GM13977 (cell line): ENCODE data around the gene PRAMEF9.
"Not testable (repeated sequence)": the region's sequence is repeated elsewhere in the genome, so short reads cannot be mapped to it uniquely, and the experiment has no call there.

Experiments used
- DNase-seq: peaks from one replicate; pipeline ENCODE4 v3.0.0; 2012; ENCODE audit warnings: low spot score
- CTCF ChIP-seq: IDR thresholded peaks from 2 replicates; pipeline ENCODE4 v1.5.1; 2012; ENCODE audit warnings: mild to moderate bottlenecking, control low read depth; ENCODE audit not compliant: insufficient read depth; ENCODE audit errors: extremely low read depth, missing control alignments
- in situ Hi-C: fragments of 300-500 bp; cut with MboI; formaldehyde crosslinking; loops from one replicate; pipeline ENCODE4 v1.12.0; 2022; ENCODE audit warnings: low sequenced_read_pairs, low pct_unique_long_range_greater_than_20kb, mixed read lengths, inconsistent platforms; ENCODE audit not compliant: unreplicated experiment

The PRAMEF9 gene

GRCh38 chr1:13171548-13171947 lies at the start of gene PRAMEF9:
TSS of gene PRAMEF9 (plus strand) at chr1:13171848. CDS start at chr1:13175281, 3,433 bp downstream.
- in situ Hi-C loops: not testable (repeated sequence)

GRCh38 chr1:13155909-13156308 lies 15.7 kb upstream of the PRAMEF9 start, which contains the start of gene PRAMEF26:
TSS of gene PRAMEF26 (minus strand) at chr1:13156009. CDS start at chr1:13153095, 2,914 bp downstream.
- DNase-seq, in situ Hi-C loops: not testable (repeated sequence)

More at GRCh38 chr1:13171548-13171947, at the start of gene PRAMEF9:
- DNase-seq: not testable (repeated sequence)

GRCh38 chr1:13165531-13165930 lies 6.1 kb upstream of the PRAMEF9 start, which contains the start of gene HNRNPCL4:
TSS of gene HNRNPCL4 (minus strand) at chr1:13165631. CDS start at chr1:13165467, 164 bp downstream.
- in situ Hi-C loops, DNase-seq: not testable (repeated sequence)

- DNase-seq, in situ Hi-C loops: not testable (repeated sequence)
These were observed 29.7 kb downstream of the PRAMEF9 start, which contains the start of gene PRAMEF13 for GRCh38 chr1:13201309-13201708. TSS of gene PRAMEF13 (minus strand) at chr1:13201409. CDS start at chr1:13199589, 1,820 bp downstream.

GRCh38 chr1:13208712-13209111 lies 37.1 kb downstream of the PRAMEF9 start:
- DNase-seq, in situ Hi-C loops: not testable (repeated sequence)

GRCh38 chr1:13216619-13217018 lies 45.0 kb downstream of the PRAMEF9 start:
- DNase-seq, in situ Hi-C loops: not testable (repeated sequence)

- in situ Hi-C loops, DNase-seq: not testable (repeated sequence)
These were observed 47.6 kb downstream of the PRAMEF9 start for GRCh38 chr1:13219203-13219602.

GRCh38 chr1:13222788-13223187 lies 51.1 kb downstream of the PRAMEF9 start:
- in situ Hi-C loops, DNase-seq: not testable (repeated sequence)

GRCh38 chr1:13224480-13225060 lies 52.9 kb downstream of the PRAMEF9 start:
- in situ Hi-C loops: loop anchor here (25.0 kb wide), 2 partner anchors 662 to 912 kb away; no protein-coding TSS in a partner anchor
- no peak for DNase-seq
- TF ChIP-seq CTCF: no peak

- in situ Hi-C loops: loop anchor here (25.0 kb wide), 2 partner anchors 663 to 913 kb away; no protein-coding TSS in a partner anchor
- not testable (repeated sequence) for DNase-seq
These were observed 54.1 kb downstream of the PRAMEF9 start, which contains the start of gene PRAMEF18 for GRCh38 chr1:13225675-13226204. TSS of gene PRAMEF18 (minus strand) at chr1:13226154. CDS start at chr1:13226106, 48 bp downstream.

- in situ Hi-C loops: loop anchor here (25.0 kb wide), 2 partner anchors 665 to 915 kb away; no protein-coding TSS in a partner anchor
- DNase-seq: not testable (repeated sequence)
These were observed 55.8 kb downstream of the PRAMEF9 start for GRCh38 chr1:13227271-13228055.
